Uterus (tissue), 2 donors: ENCODE data around the gene FGFRL1.

Source experiments
- POLR2A ChIP-seq, 2 donors: fragments of 450-650 bp; IDR thresholded peaks; one replicate each; pipeline ENCODE4 v1.6.1; 2016; ENCODE audit warnings: antibody characterized with exemption in 2 of 2, mild to moderate bottlenecking in 1 of 2, moderate library complexity in 1 of 2
- TF ChIP-seq, protein P1 (sequence below), 4 experiments: fragments of 200-600 bp in 2 of 4; fragments of 450-650 bp in 2 of 4; sonication (generic) in 2 of 4; IDR thresholded peaks; one replicate each; pipeline ENCODE4 v1.5.1; 2016 to 2019; ENCODE audit warnings: antibody characterized with exemption in 4 of 4, mild to moderate bottlenecking in 2 of 4, moderate library complexity in 1 of 4

DNA sequence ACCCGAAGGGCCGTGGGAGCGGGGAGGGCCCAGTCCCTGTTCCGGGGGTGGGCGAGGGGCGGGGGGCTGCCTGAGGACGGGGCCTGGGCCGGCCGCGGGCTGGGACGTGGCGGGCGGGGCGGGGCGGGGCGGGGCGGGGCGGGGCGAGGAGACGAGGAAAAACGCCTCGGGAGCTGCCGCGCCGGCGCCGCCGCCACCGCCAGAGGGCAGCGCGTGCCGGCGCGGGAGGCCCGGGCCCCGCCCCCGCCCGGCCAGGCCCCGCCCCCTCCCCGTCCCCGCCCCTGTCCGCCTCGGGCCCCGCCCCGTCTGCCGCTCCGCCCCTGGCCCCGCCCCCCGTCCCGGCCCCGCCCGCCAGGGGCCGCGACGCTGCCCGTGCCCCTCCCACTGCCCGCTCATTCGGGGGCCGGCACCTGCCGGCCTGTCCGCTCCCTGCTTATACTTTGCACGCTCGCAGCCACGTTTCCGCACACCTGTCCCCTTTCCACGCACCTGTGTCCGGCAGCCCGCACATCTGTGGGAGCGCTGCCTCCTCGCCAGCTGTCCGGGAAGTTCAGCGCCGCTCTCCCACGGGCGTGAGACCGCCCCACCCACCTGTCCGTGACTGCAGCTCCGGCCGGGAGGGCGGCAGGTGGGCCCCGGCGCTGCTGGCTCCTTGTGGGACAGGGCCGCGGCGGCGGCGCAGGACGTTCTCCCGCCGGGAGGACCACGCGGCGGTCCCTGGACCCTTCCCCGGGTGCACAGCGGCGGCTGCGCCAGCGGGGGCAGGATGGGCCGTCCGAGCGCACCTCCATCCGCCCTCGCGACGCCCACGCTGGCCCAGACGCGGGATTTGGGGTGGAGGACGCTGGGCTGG is 1.7 kb upstream of the FGFRL1 start:
- TF ChIP-seq POLR2A (IDR thresholded peaks at IDR 0.05), result peak in 1 of 2 donors; percentile 24
- TF ChIP-seq, protein P1, sequence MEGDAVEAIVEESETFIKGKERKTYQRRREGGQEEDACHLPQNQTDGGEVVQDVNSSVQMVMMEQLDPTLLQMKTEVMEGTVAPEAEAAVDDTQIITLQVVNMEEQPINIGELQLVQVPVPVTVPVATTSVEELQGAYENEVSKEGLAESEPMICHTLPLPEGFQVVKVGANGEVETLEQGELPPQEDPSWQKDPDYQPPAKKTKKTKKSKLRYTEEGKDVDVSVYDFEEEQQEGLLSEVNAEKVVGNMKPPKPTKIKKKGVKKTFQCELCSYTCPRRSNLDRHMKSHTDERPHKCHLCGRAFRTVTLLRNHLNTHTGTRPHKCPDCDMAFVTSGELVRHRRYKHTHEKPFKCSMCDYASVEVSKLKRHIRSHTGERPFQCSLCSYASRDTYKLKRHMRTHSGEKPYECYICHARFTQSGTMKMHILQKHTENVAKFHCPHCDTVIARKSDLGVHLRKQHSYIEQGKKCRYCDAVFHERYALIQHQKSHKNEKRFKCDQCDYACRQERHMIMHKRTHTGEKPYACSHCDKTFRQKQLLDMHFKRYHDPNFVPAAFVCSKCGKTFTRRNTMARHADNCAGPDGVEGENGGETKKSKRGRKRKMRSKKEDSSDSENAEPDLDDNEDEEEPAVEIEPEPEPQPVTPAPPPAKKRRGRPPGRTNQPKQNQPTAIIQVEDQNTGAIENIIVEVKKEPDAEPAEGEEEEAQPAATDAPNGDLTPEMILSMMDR (IDR thresholded peaks at IDR 0.05), result peak in 3 of 4 experiments; percentile 14 to 37 (median 18)
